IMR-90 (cell line): Measurements from ENCODE around the gene GTF2H4. TPM values are rescaled to one million over a fixed set of nuclear protein-coding genes. Genes with fewer than 3 reads are reported as not detected.
"Not testable (repeated sequence)": the region's sequence is repeated elsewhere in the genome, so short reads cannot be mapped to it uniquely, and the experiment has no call there.

ENCODE experiments used
- ATAC-seq: fragments of 200-7000 bp; cut with Tn5 transposase; 2 replicates; pipeline ENCODE4 v1.9.1; 2020; ENCODE audit warnings: low read depth, mild to moderate bottlenecking, moderate library complexity
- BruUV-seq: library from RNA; stranded (reverse); fragments of 400-500 nt; replicated peaks from 2 replicates; lab custom pipeline; 2021; lab: Mats Ljungman, UMichigan
- CTCF ChIA-PET: fragments of 300-600 bp; formaldehyde crosslinking; extraction: SDS; loops from one replicate; lab custom pipeline; 2021; ENCODE audit warnings: antibody characterized with exemption; lab: Yijun Ruan, JAX
- POLR2A ChIA-PET: fragments of 300-600 bp; sonication (Branson Sonifier 250); formaldehyde crosslinking; loops from one replicate; lab custom pipeline; 2022; ENCODE audit warnings: antibody characterized with exemption; ENCODE audit not compliant: unreplicated experiment; lab: Charles Lee
- DNase-seq: peaks from one replicate; pipeline ENCODE4 v3.0.0; 2013
- H2AFZ ChIP-seq: replicated peaks from 2 replicates; pipeline ENCODE3; 2013; ENCODE audit warnings: low read length, mild to moderate bottlenecking; ENCODE audit not compliant: poor library complexity
- H2AK5ac ChIP-seq: 2 replicates; pipeline ENCODE4 v1.6.1; 2013; ENCODE audit warnings: low read depth, low read length, inconsistent platforms
- H2AK9ac ChIP-seq: replicated peaks from 2 replicates; pipeline ENCODE3; 2013; ENCODE audit warnings: mild to moderate bottlenecking, low read depth, low read length, moderate library complexity; ENCODE audit not compliant: poor library complexity
- H2BK120ac ChIP-seq: 2 replicates; pipeline ENCODE4 v1.6.1; 2013; ENCODE audit warnings: low read depth, low read length, inconsistent platforms
- H2BK15ac ChIP-seq: 3 replicates; pipeline ENCODE4 v1.6.1; 2013; ENCODE audit warnings: low read depth, low read length, inconsistent platforms
- H2BK20ac ChIP-seq: 2 replicates; pipeline ENCODE4 v1.6.1; 2013; ENCODE audit warnings: low read depth, mild to moderate bottlenecking, inconsistent platforms, low read length, moderate library complexity
- H2BK5ac ChIP-seq: 2 replicates; pipeline ENCODE4 v1.6.1; 2013; ENCODE audit warnings: mild to moderate bottlenecking, low read depth, low read length, inconsistent platforms; ENCODE audit not compliant: poor library complexity, severe bottlenecking
- H3K14ac ChIP-seq: replicated peaks from 2 replicates; pipeline ENCODE4 v1.6.1; 2013; ENCODE audit warnings: low read depth, low read length, inconsistent platforms
- H3K18ac ChIP-seq: 2 replicates; pipeline ENCODE4 v1.6.1; 2013; ENCODE audit warnings: low read depth, low read length, control low read depth
- H3K23ac ChIP-seq: 2 replicates; pipeline ENCODE4 v1.6.1; 2013; ENCODE audit warnings: low read depth, low read length, inconsistent platforms
- H3K27ac ChIP-seq: 2 replicates; pipeline ENCODE4 v1.5.1; 2013; ENCODE audit warnings: mild to moderate bottlenecking, control low read depth, low read length; ENCODE audit not compliant: insufficient read depth
- H3K27me3 ChIP-seq: 2 replicates; pipeline ENCODE4 v1.6.1; 2013; ENCODE audit warnings: low read length; ENCODE audit not compliant: control insufficient read depth, insufficient read depth
- H3K36me3 ChIP-seq: 2 replicates; pipeline ENCODE4 v1.6.1; 2013; ENCODE audit warnings: low read length, mixed read lengths; ENCODE audit not compliant: control insufficient read depth, insufficient read depth
- H3K4ac ChIP-seq: 2 replicates; pipeline ENCODE4 v1.6.1; 2013; ENCODE audit warnings: low read depth, low read length, inconsistent platforms
- H3K4me1 ChIP-seq: 2 replicates; pipeline ENCODE4 v1.6.1; 2013; ENCODE audit warnings: low read length, mixed read lengths; ENCODE audit not compliant: control insufficient read depth, insufficient read depth
- H3K4me2 ChIP-seq: 2 replicates; pipeline ENCODE4 v1.6.1; 2013; ENCODE audit warnings: low read depth, mild to moderate bottlenecking, control low read depth, low read length, moderate library complexity
- H3K4me3 ChIP-seq: 2 replicates; pipeline ENCODE4 v1.5.1; 2013; ENCODE audit warnings: low read depth, mild to moderate bottlenecking, control low read depth, low read length, moderate library complexity; ENCODE audit not compliant: insufficient read depth
- H3K56ac ChIP-seq: 2 replicates; pipeline ENCODE4 v1.6.1; 2013; ENCODE audit warnings: low read length, inconsistent platforms; ENCODE audit not compliant: insufficient read depth; ENCODE audit errors: extremely low read depth
- H3K79me1 ChIP-seq, 2 experiments: 2 replicates each; pipeline ENCODE4 v1.6.1; 2013; ENCODE audit warnings: low read length in 2 of 2, inconsistent platforms in 1 of 2, low read depth in 1 of 2
- H3K9ac ChIP-seq: 2 replicates; pipeline ENCODE4 v1.6.1; 2013; ENCODE audit warnings: low read depth, low read length, control low read depth
- H3K9me1 ChIP-seq: 2 replicates; pipeline ENCODE4 v1.6.1; 2013; ENCODE audit warnings: low read length, inconsistent platforms; ENCODE audit not compliant: insufficient read depth
- H3K9me3 ChIP-seq: 2 replicates; pipeline ENCODE4 v1.6.1; 2013; ENCODE audit warnings: low read length; ENCODE audit not compliant: control insufficient read depth, insufficient read depth
- H4K20me1 ChIP-seq: 2 replicates; pipeline ENCODE4 v1.6.1; 2013; ENCODE audit warnings: low read length, inconsistent platforms; ENCODE audit not compliant: insufficient read depth
- H4K5ac ChIP-seq: 2 replicates; pipeline ENCODE4 v1.6.1; 2013; ENCODE audit warnings: mild to moderate bottlenecking, low read depth, low read length, control low read depth
- H4K8ac ChIP-seq, 2 experiments: 2 replicates each; pipeline ENCODE4 v1.6.1; 2013; ENCODE audit warnings: low read depth in 2 of 2, low read length in 2 of 2, control low read depth in 1 of 2, inconsistent platforms in 1 of 2
- H4K91ac ChIP-seq: 2 replicates; pipeline ENCODE4 v1.6.1; 2013; ENCODE audit warnings: low read depth, low read length, inconsistent platforms; ENCODE audit not compliant: insufficient read depth
- WGBS, 2 experiments: methylation state at CpG; one replicate each; pipeline versions ENCODE4 v1.1.5 to v1.1.7; 2013; ENCODE audit warnings: missing lambda C conversion rate in 2 of 2; ENCODE audit not compliant: insufficient read length in 1 of 2; ENCODE audit errors: extremely low coverage in 2 of 2; 5-methylcytosine and 5-hydroxymethylcytosine counted together
- dilution Hi-C: fragments of 300-500 bp; cut with HindIII; formaldehyde crosslinking; loops from one replicate; pipeline ENCODE4 v1.14.3; 2018; ENCODE audit warnings: low sequenced_read_pairs; ENCODE audit not compliant: unreplicated experiment
- in situ Hi-C: fragments of 300-500 bp; cut with MboI; formaldehyde crosslinking; loops from 3 replicates; pipeline ENCODE4 v1.14.3; 2019; ENCODE audit warnings: low sequenced_read_pairs, inconsistent platforms, mixed read lengths
- intact Hi-C: fragments of 100-400 bp; cut with micrococcal nuclease; formaldehyde crosslinking; loops from 2 replicates; pipeline ENCODE4 v1.10.0; 2022
- polyA plus RNA-seq, 3 experiments: library from polyadenylated mRNA; depleted of rRNA; stranded (reverse); fragments of >200 nt; gene quantifications; 2 replicates each; pipeline ENCODE4 v1.2.3, GENCODE V29; 2012; ENCODE audit warnings: low replicate concordance in 1 of 3
- total RNA-seq: library from RNA; depleted of rRNA; stranded (reverse); fragments of >200 nt; gene quantifications from 2 replicates; pipeline ENCODE4 v1.2.3, GENCODE V29; 2012

The GTF2H4 gene
- total and polyA plus RNA-seq, 2 of the 4 experiments (the other 2 are of a cell fraction), result 13.4 to 30.8 TPM

GRCh38 chr6:30859726-30860125 is 48.3 kb upstream of the GTF2H4 start:
- H3K4me3 ChIP-seq, H4K20me1 ChIP-seq, H2AFZ ChIP-seq, in situ Hi-C loops, intact Hi-C loops, ATAC-seq, H3K4me1 ChIP-seq, H3K9me3 ChIP-seq, H2AK5ac ChIP-seq, H3K56ac ChIP-seq, H2BK20ac ChIP-seq, BruUV-seq, H3K23ac ChIP-seq, H4K5ac ChIP-seq, H4K91ac ChIP-seq, H3K9me1 ChIP-seq, H3K36me3 ChIP-seq, H3K14ac ChIP-seq, H3K79me1 ChIP-seq, dilution Hi-C loops, H2BK120ac ChIP-seq, H3K9ac ChIP-seq, H3K4ac ChIP-seq, H4K8ac ChIP-seq, H3K4me2 ChIP-seq, CTCF ChIA-PET, H3K27ac ChIP-seq, POLR2A ChIA-PET, H3K18ac ChIP-seq, H2BK15ac ChIP-seq, DNase-seq, H2BK5ac ChIP-seq, H2AK9ac ChIP-seq: not testable (repeated sequence)
- H3K27me3 ChIP-seq, result peaks cover 30% of the 10 kb centered on the region
- WGBS, 2 experiments, result 80% methylated on average over 2 of the region's 4 CpGs; no CpG with 5 or more reads in 1 of the 2 experiments
